Activated CD8-positive, alpha-beta T cell treated with anti-CD3 and anti-CD28 coated beads for 36 hours (primary cell): ENCODE measurements around the gene NTSR2. TPM values are rescaled to one million over a fixed set of nuclear protein-coding genes. Genes with fewer than 3 reads are reported as not detected.

Source experiments
- ATAC-seq: fragments of 200-7000 bp; cut with Tn5 transposase; one replicate; pipeline ENCODE4 v1.10.0; 2021; ENCODE audit warnings: mild to moderate bottlenecking, moderate library complexity
- CTCF ChIA-PET: fragments of 350-600 bp; sonication (Branson Sonifier 250); formaldehyde crosslinking; loops from one replicate; lab custom pipeline; 2021; ENCODE audit warnings: antibody characterized with exemption; lab: Charles Lee
- POLR2A ChIA-PET: fragments of 350-600 bp; sonication (Branson Sonifier 250); formaldehyde crosslinking; loops from one replicate; lab custom pipeline; 2021; ENCODE audit warnings: antibody characterized with exemption; lab: Charles Lee
- DNase-seq: peaks from one replicate; pipeline ENCODE4 v3.0.0-alpha.2; 2020
- H3K27ac Mint-ChIP-seq: one replicate; pipeline ENCODE4 v1.8.0; 2021; ENCODE audit warnings: mild to moderate bottlenecking, mixed read lengths
- H3K27me3 Mint-ChIP-seq: one replicate; pipeline ENCODE4 v1.8.0; 2021; ENCODE audit warnings: mixed read lengths
- H3K36me3 Mint-ChIP-seq: one replicate; pipeline ENCODE4 v1.8.0; 2021; ENCODE audit warnings: low read depth, mixed read lengths
- H3K4me1 Mint-ChIP-seq: one replicate; pipeline ENCODE4 v1.8.0; 2021; ENCODE audit warnings: low read depth, mixed read lengths
- H3K4me3 Mint-ChIP-seq: one replicate; pipeline ENCODE4 v1.8.0; 2021; ENCODE audit warnings: mild to moderate bottlenecking, moderate library complexity, mixed read lengths
- H3K9me3 Mint-ChIP-seq: one replicate; pipeline ENCODE4 v1.8.0; 2021; ENCODE audit warnings: mixed read lengths
- intact Hi-C: fragments of 100-400 bp; cut with micrococcal nuclease; formaldehyde crosslinking; loops from one replicate; pipeline ENCODE4 v1.10.0; 2022
- total RNA-seq, 2 experiments: library from RNA; stranded (reverse); gene quantifications; one replicate each; pipeline ENCODE4 v1.2.3, GENCODE V29; 2021
- TF ChIP-seq, protein P1 (sequence below): fragments of 200-600 bp; IDR thresholded peaks from one replicate; pipeline ENCODE4 v1.8.0; 2022; ENCODE audit warnings: antibody characterized with exemption, mild to moderate bottlenecking

The NTSR2 gene
- total RNA-seq, 2 experiments from 2014 or later, result not detected

DNA sequence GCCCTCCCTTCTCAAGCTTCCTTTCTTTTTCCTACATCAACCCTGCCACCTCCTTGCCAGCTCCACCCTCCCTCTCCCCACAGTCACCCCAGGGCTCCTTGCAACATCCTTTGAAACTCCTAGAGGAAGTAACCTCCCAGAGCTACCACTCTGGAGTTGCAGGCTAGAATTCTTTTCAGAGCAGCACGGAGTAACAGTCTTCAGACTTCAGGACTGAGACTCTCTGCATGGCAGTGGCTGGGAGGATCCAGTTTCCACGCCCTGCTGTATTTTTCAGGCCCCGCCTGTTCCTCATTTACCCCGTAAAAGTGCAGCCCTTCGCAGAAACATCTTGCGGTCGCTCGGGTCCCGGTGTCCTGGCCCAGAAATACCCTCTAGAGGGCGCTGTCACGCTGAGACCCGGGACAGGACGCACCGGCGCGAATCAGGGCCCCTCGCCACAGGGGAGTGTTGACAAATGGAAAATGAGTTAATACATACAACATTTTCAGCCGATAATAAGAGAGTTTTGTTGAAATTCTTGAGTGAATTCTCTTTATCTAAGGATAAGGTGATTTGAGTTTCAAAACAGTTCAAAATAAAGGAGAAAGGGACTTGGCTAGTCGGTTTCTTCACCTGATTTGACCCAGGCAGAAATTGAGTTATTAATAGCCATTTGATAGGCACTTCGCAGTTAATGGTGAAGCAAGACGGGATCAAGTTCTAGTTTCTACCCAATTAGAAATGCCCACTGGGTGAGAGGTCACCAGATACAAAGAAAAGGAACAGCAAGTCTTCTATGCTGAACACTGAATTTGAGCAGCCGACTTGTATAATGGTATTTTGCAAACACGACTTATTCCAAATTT, 18.5 kb upstream of the NTSR2 start:
- H3K4me1 Mint-ChIP-seq, result peaks cover 12% of the 10 kb centered on the region
- ATAC-seq (peak; percentile 94), DNase-seq (peak; percentile 94)
- no peaks in the 10 kb centered on the region for H3K9me3 Mint-ChIP-seq
- no peaks in the 10 kb centered on the region for H3K36me3 Mint-ChIP-seq
- peaks cover 10% of the 10 kb centered on the region for H3K27me3 Mint-ChIP-seq
- H3K27ac Mint-ChIP-seq, result no peak overlapping the region
- intact Hi-C loops, result loop anchor here (1.0 kb wide), 1 partner anchor 92 kb away; no protein-coding TSS in a partner anchor
- ChIA-PET CTCF (interaction anchor here (0.7 to 24.8 kb wide), 15 partner anchors 13 to 225 kb away, joined by 3 to 541 read pairs (median 4); no protein-coding TSS in a partner anchor), POLR2A (interaction anchor here (0.8 to 1.2 kb wide), 2 partner anchors 69 to 99 kb away, joined by 4 read pairs; no protein-coding TSS in a partner anchor)
- peak overlapping the region; percentile 44 for H3K4me3 Mint-ChIP-seq
- TF ChIP-seq, protein P1, sequence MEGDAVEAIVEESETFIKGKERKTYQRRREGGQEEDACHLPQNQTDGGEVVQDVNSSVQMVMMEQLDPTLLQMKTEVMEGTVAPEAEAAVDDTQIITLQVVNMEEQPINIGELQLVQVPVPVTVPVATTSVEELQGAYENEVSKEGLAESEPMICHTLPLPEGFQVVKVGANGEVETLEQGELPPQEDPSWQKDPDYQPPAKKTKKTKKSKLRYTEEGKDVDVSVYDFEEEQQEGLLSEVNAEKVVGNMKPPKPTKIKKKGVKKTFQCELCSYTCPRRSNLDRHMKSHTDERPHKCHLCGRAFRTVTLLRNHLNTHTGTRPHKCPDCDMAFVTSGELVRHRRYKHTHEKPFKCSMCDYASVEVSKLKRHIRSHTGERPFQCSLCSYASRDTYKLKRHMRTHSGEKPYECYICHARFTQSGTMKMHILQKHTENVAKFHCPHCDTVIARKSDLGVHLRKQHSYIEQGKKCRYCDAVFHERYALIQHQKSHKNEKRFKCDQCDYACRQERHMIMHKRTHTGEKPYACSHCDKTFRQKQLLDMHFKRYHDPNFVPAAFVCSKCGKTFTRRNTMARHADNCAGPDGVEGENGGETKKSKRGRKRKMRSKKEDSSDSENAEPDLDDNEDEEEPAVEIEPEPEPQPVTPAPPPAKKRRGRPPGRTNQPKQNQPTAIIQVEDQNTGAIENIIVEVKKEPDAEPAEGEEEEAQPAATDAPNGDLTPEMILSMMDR, result peak; percentile 96

GRCh38 chr2:11687736-11688135, 17.7 kb upstream of the NTSR2 start:
- H3K36me3 Mint-ChIP-seq, result no peaks in the 10 kb centered on the region
- no peaks in the 10 kb centered on the region for H3K9me3 Mint-ChIP-seq
- TF ChIP-seq, protein P1, result no peak
- H3K4me1 Mint-ChIP-seq, result peaks cover 9% of the 10 kb centered on the region
- peaks cover 10% of the 10 kb centered on the region for H3K27me3 Mint-ChIP-seq
- ATAC-seq (no peak), DNase-seq (no peak)
- no peak overlapping the region for H3K27ac Mint-ChIP-seq
- POLR2A ChIA-PET, result interaction anchor here (0.8 to 1.2 kb wide), 2 partner anchors 70 to 100 kb away, joined by 4 read pairs; no protein-coding TSS in a partner anchor
- intact Hi-C loops, result loop anchor here (1.0 kb wide), 1 partner anchor 93 kb away; no protein-coding TSS in a partner anchor
- CTCF ChIA-PET, result interaction anchor here (0.6 to 24.8 kb wide), 15 partner anchors 14 to 841 kb away, joined by 3 to 541 read pairs (median 3); no protein-coding TSS in a partner anchor
- no peak overlapping the region for H3K4me3 Mint-ChIP-seq

- CTCF ChIA-PET, result interaction anchor here (24.8 kb wide), 1 partner anchor 98 kb away, joined by 541 read pairs; no protein-coding TSS in a partner anchor
- intact Hi-C loops, result no loop called here
- H3K27me3 Mint-ChIP-seq, result peaks cover 10% of the 10 kb centered on the region
- H3K36me3 Mint-ChIP-seq, result no peaks in the 10 kb centered on the region
- H3K4me3 Mint-ChIP-seq, result no peak overlapping the region
- TF ChIP-seq, protein P1, result no peak
- ATAC-seq (no peak), DNase-seq (no peak)
- POLR2A ChIA-PET, result no interaction called here
- H3K9me3 Mint-ChIP-seq, result no peaks in the 10 kb centered on the region
- no peak overlapping the region for H3K27ac Mint-ChIP-seq
- H3K4me1 Mint-ChIP-seq, result peaks cover 10% of the 10 kb centered on the region
Measured at GRCh38 chr2:11685906-11686470, 16.0 kb upstream of the NTSR2 start.

- ATAC-seq, result no peak
- CTCF ChIA-PET, result interaction anchor here (0.7 to 24.8 kb wide), 4 partner anchors 8 to 203 kb away, joined by 3 to 541 read pairs (median 13); no protein-coding TSS in a partner anchor
- Mint-ChIP-seq H3K27ac (no peak overlapping the region), H3K4me1 (peaks cover 10% of the 10 kb centered on the region), H3K4me3 (no peak overlapping the region), H3K36me3 (no peaks in the 10 kb centered on the region), H3K9me3 (no peaks in the 10 kb centered on the region), H3K27me3 (peaks cover 10% of the 10 kb centered on the region)
- intact Hi-C loops, result no loop called here
- no peak for DNase-seq
- POLR2A ChIA-PET, result no interaction called here
- TF ChIP-seq, protein P1, result no peak
Measured at GRCh38 chr2:11684894-11685460, 15.0 kb upstream of the NTSR2 start.
